CD4-positive, CD25-positive, alpha-beta regulatory T cell (primary cell): Measurements from ENCODE around the gene RALGAPB. TPM values are rescaled to one million over a fixed set of nuclear protein-coding genes. Genes with fewer than 3 reads are reported as not detected.

ENCODE experiments used
- ATAC-seq, 2 donors: fragments of 150-1000 bp; cut with Tn5 transposase; one replicate each; pipeline ENCODE4 v1.10.0; 2021; ENCODE audit warnings: low read depth in 2 of 2, moderate number of reproducible peaks in 2 of 2, moderate library complexity in 1 of 2
- DNase-seq, 3 donors: peaks; one replicate each; pipeline versions ENCODE4 v3.0.0 to v3.0.0-alpha.2; 2012 to 2022; ENCODE audit warnings: mixed read lengths in 1 of 3
- H3K27ac ChIP-seq: one replicate; pipeline ENCODE4 v1.7.0; 2013; ENCODE audit warnings: mild to moderate bottlenecking, low read length; ENCODE audit not compliant: insufficient read depth, poor library complexity, severe bottlenecking
- H3K27me3 ChIP-seq: one replicate; pipeline ENCODE4 v1.7.0; 2013; ENCODE audit warnings: low read length; ENCODE audit not compliant: control insufficient read depth, insufficient read depth
- H3K36me3 ChIP-seq: one replicate; pipeline ENCODE4 v1.7.0; 2013; ENCODE audit warnings: mild to moderate bottlenecking, low read length, moderate library complexity; ENCODE audit not compliant: control insufficient read depth, insufficient read depth
- H3K4me1 ChIP-seq: 2 replicates; pipeline ENCODE4 v1.7.0; 2013; ENCODE audit warnings: mild to moderate bottlenecking, low read length; ENCODE audit not compliant: insufficient read depth, control insufficient read depth, poor library complexity, severe bottlenecking
- H3K4me3 ChIP-seq: one replicate; pipeline ENCODE4 v1.7.0; 2013; ENCODE audit warnings: low read depth, mild to moderate bottlenecking, low read length, moderate library complexity
- H3K9me3 ChIP-seq, 2 experiments: 1 replicate in 1 of 2; 2 replicates in 1 of 2; pipeline ENCODE4 v1.7.0; 2013; ENCODE audit warnings: low read length in 2 of 2, mild to moderate bottlenecking in 1 of 2, moderate library complexity in 1 of 2; ENCODE audit not compliant: control insufficient read depth in 2 of 2
- H3K27ac Mint-ChIP-seq, 3 donors: one replicate each; pipeline ENCODE4 v1.8.0; 2020 to 2022; ENCODE audit warnings: mild to moderate bottlenecking in 3 of 3, mixed read lengths in 3 of 3, moderate library complexity in 2 of 3
- H3K27me3 Mint-ChIP-seq: one replicate; pipeline ENCODE4 v1.8.0; 2022; ENCODE audit warnings: mild to moderate bottlenecking, mixed read lengths
- H3K36me3 Mint-ChIP-seq: one replicate; pipeline ENCODE4 v1.8.0; 2020; ENCODE audit warnings: mixed read lengths
- H3K4me1 Mint-ChIP-seq, 4 donors: one replicate each; pipeline ENCODE4 v1.8.0; 2020 to 2022; ENCODE audit warnings: mixed read lengths in 4 of 4, mild to moderate bottlenecking in 1 of 4
- H3K4me3 Mint-ChIP-seq, 4 donors: one replicate each; pipeline ENCODE4 v1.8.0; 2020 to 2022; ENCODE audit warnings: mild to moderate bottlenecking in 4 of 4, mixed read lengths in 4 of 4, moderate library complexity in 3 of 4
- H3K9me3 Mint-ChIP-seq, 7 donors: one replicate each; pipeline ENCODE4 v1.8.0; 2020 to 2022; ENCODE audit warnings: mixed read lengths in 7 of 7, mild to moderate bottlenecking in 3 of 7, moderate library complexity in 2 of 7
- polyA plus RNA-seq, 4 donors: library from polyadenylated mRNA; unstranded; fragments of 300-500 nt; fragmentation: Illumina TruSeq; gene quantifications; one replicate each; pipeline ENCODE4 v1.2.3, GENCODE V29; 2021
- total RNA-seq: library from RNA; stranded (reverse); gene quantifications from one replicate; pipeline ENCODE4 v1.2.3, GENCODE V29; 2022

The RALGAPB gene
- total and polyA plus RNA-seq, 5 donors from 2014 or later: 10.7 to 59.1 (median 11.1) TPM

- H3K27ac Mint-ChIP-seq: no peak overlapping the region
- H3K4me1 Mint-ChIP-seq: peaks cover 2 to 20% (median 12%) of the 10 kb centered on the region in 4 donors
- Histone ChIP-seq H3K36me3 (peaks cover 77% of the 10 kb centered on the region), H3K9me3 (no peaks in the 10 kb centered on the region), H3K27me3 (no peaks in the 10 kb centered on the region), H3K4me3 (no peak overlapping the region), H3K27ac (no peak overlapping the region), H3K4me1 (no peaks in the 10 kb centered on the region)
- ATAC-seq (no peak), DNase-seq (no peak)
- no peaks in the 10 kb centered on the region for H3K27me3 Mint-ChIP-seq
- H3K36me3 Mint-ChIP-seq: peaks cover 55% of the 10 kb centered on the region
- H3K4me3 Mint-ChIP-seq: no peak overlapping the region
- no peaks in the 10 kb centered on the region for H3K9me3 Mint-ChIP-seq
Measured at GRCh38 chr20:38520261-38520660, 47.6 kb downstream of the RALGAPB start.

DNA sequence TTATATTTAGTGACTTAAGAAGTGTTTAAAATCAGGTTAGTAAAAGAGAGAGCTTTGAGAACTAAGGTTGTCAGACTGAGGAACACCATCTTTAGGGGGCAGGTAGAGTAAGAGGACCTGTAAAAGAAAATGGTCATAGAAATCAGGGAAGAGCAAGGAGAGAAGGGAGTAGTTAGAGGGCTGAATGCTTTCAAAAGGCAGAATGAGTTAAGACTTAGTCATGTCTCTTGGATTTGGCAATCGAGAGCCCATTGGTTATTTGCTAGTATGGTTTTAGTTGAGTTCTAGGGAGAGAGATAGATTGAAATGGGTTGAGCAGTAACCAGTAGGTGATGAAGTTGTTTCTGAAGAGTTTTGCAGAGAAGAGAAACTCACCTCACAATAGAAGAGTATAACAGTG, 51.1 kb downstream of the RALGAPB start:
- Histone ChIP-seq H3K9me3 (no peaks in the 10 kb centered on the region), H3K27ac (no peak overlapping the region), H3K27me3 (no peaks in the 10 kb centered on the region), H3K36me3 (peaks cover 80% of the 10 kb centered on the region), H3K4me3 (no peak overlapping the region), H3K4me1 (no peaks in the 10 kb centered on the region)
- Mint-ChIP-seq H3K4me3 (no peak overlapping the region), H3K36me3 (peaks cover 54% of the 10 kb centered on the region), H3K27me3 (no peaks in the 10 kb centered on the region), H3K27ac (peak overlapping the region in 1 of 3 donors; percentile 67), H3K4me1 (peaks cover 0 to 21% (median 13%) of the 10 kb centered on the region in 4 donors), H3K9me3 (no peaks in the 10 kb centered on the region)
- DNase-seq (no peak), ATAC-seq (no peak)

DNA sequence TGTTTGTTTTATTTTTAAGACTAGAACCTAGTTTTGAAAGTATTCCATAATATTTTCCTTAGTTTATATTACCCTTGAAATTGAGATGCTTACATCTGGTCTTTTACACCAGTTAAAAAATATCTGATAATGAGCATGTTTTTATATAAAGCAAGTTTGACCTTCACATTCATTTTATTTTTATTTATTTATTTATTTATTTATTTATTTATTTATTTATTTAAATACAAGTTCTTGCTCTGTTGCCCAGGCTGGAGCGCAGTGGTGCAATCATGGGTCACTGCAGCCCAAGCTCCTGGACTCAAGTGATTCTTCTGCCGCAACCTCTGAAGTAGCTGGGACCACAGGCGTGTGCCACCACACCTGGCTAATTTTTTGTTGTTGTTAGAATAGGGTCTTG, 55.5 kb downstream of the RALGAPB start:
- Mint-ChIP-seq H3K27me3 (no peaks in the 10 kb centered on the region), H3K36me3 (peaks cover 52% of the 10 kb centered on the region), H3K27ac (no peak overlapping the region), H3K9me3 (no peaks in the 10 kb centered on the region), H3K4me1 (peaks cover 0 to 21% (median 10%) of the 10 kb centered on the region in 4 donors), H3K4me3 (no peak overlapping the region)
- DNase-seq (no peak), ATAC-seq (no peak)
- no peak overlapping the region for H3K27ac ChIP-seq
- H3K9me3 ChIP-seq: no peaks in the 10 kb centered on the region
- no peaks in the 10 kb centered on the region for H3K4me1 ChIP-seq
- H3K36me3 ChIP-seq: peaks cover 79% of the 10 kb centered on the region
- H3K27me3 ChIP-seq: no peaks in the 10 kb centered on the region
- H3K4me3 ChIP-seq: no peak overlapping the region

DNA sequence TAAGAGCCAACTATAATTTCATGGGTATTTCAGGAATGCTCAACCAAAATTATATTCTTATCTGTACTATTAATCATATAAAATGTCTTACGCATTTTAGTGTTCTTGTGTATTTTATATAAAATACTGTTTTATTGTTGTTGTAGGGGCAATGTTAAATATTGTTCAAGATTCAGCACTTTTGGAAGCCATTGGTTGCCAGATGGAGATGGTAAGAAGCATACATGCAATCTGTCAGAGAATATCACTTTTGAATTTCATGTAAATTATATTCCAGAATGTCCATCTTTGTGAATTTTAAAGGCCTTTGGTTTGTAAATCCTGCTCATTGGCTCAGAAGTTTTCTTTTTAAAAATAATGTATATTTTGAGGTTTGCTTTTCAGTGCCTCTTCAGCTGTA, 58.4 kb downstream of the RALGAPB start:
- Histone ChIP-seq H3K4me1 (no peaks in the 10 kb centered on the region), H3K27ac (no peak overlapping the region), H3K27me3 (no peaks in the 10 kb centered on the region), H3K36me3 (peaks cover 77% of the 10 kb centered on the region), H3K4me3 (no peak overlapping the region), H3K9me3 (no peaks in the 10 kb centered on the region)
- no peak for DNase-seq
- no peak for ATAC-seq
- Mint-ChIP-seq H3K36me3 (peaks cover 44% of the 10 kb centered on the region), H3K4me1 (peaks cover 0 to 10% (median 7%) of the 10 kb centered on the region in 4 donors), H3K9me3 (no peaks in the 10 kb centered on the region), H3K27me3 (no peaks in the 10 kb centered on the region), H3K4me3 (no peak overlapping the region), H3K27ac (no peak overlapping the region)

DNA sequence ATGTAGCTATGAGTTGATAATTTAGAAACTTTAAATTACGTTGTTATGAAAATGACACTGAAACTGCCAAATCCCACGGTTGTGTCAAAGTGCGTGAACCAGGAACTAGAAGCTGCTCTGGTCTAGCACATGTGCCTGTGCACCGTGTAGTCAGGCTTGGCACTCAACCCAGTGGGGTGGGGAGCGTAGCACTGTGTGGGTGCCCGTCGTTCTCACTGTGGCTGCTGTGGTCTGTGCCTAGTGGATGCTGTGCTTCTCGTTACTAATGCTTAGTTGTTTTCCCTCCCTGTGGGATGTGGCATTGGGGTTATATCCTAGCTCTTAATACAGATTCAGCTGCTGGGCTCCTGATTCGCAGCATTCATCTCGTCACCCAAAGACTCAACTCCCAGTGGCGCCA, 62.1 kb downstream of the RALGAPB start:
- H3K36me3 ChIP-seq: peaks cover 81% of the 10 kb centered on the region
- no peak overlapping the region for H3K4me3 Mint-ChIP-seq
- no peaks in the 10 kb centered on the region for H3K27me3 Mint-ChIP-seq
- H3K4me3 ChIP-seq: no peak overlapping the region
- H3K9me3 ChIP-seq: no peaks in the 10 kb centered on the region
- H3K27ac Mint-ChIP-seq: no peak overlapping the region
- H3K4me1 ChIP-seq: no peaks in the 10 kb centered on the region
- peaks cover 0 to 16% (median 4%) of the 10 kb centered on the region in 4 donors for H3K4me1 Mint-ChIP-seq
- H3K36me3 Mint-ChIP-seq: peaks cover 61% of the 10 kb centered on the region
- no peak for DNase-seq
- peaks cover 0 to 2% (median 0%) of the 10 kb centered on the region in 7 donors for H3K9me3 Mint-ChIP-seq
- H3K27ac ChIP-seq: no peak overlapping the region
- ATAC-seq: no peak
- no peaks in the 10 kb centered on the region for H3K27me3 ChIP-seq

GRCh38 chr20:38536310-38536709, 63.7 kb downstream of the RALGAPB start:
- Histone ChIP-seq H3K4me1 (no peaks in the 10 kb centered on the region), H3K36me3 (peaks cover 89% of the 10 kb centered on the region), H3K9me3 (no peaks in the 10 kb centered on the region), H3K27ac (no peak overlapping the region), H3K27me3 (no peaks in the 10 kb centered on the region), H3K4me3 (no peak overlapping the region)
- H3K27ac Mint-ChIP-seq: no peak overlapping the region
- H3K4me1 Mint-ChIP-seq: peaks cover 0 to 16% (median 4%) of the 10 kb centered on the region in 4 donors
- no peak overlapping the region for H3K4me3 Mint-ChIP-seq
- ATAC-seq (no peak), DNase-seq (no peak)
- H3K9me3 Mint-ChIP-seq: peaks cover 0 to 2% (median 0%) of the 10 kb centered on the region in 7 donors
- H3K36me3 Mint-ChIP-seq: peaks cover 65% of the 10 kb centered on the region
- no peaks in the 10 kb centered on the region for H3K27me3 Mint-ChIP-seq

- Mint-ChIP-seq H3K4me1 (peaks cover 0 to 16% (median 6%) of the 10 kb centered on the region in 4 donors), H3K27ac (no peak overlapping the region), H3K27me3 (no peaks in the 10 kb centered on the region), H3K9me3 (peaks cover 0 to 2% (median 0%) of the 10 kb centered on the region in 7 donors), H3K4me3 (no peak overlapping the region), H3K36me3 (peaks cover 68% of the 10 kb centered on the region)
- ATAC-seq (no peak), DNase-seq (no peak)
- Histone ChIP-seq H3K4me3 (no peak overlapping the region), H3K27me3 (no peaks in the 10 kb centered on the region), H3K4me1 (no peaks in the 10 kb centered on the region), H3K9me3 (no peaks in the 10 kb centered on the region), H3K27ac (no peak overlapping the region), H3K36me3 (peaks cover 90% of the 10 kb centered on the region)
Measured at GRCh38 chr20:38537176-38537575, 64.5 kb downstream of the RALGAPB start.

GRCh38 chr20:38538789-38539188, 66.1 kb downstream of the RALGAPB start:
- no peak overlapping the region for H3K27ac Mint-ChIP-seq
- H3K9me3 Mint-ChIP-seq: peaks cover 0 to 2% (median 0%) of the 10 kb centered on the region in 7 donors
- Histone ChIP-seq H3K4me1 (no peaks in the 10 kb centered on the region), H3K36me3 (peaks cover 88% of the 10 kb centered on the region), H3K9me3 (no peaks in the 10 kb centered on the region), H3K4me3 (no peak overlapping the region), H3K27me3 (no peaks in the 10 kb centered on the region), H3K27ac (no peak overlapping the region)
- H3K27me3 Mint-ChIP-seq: no peaks in the 10 kb centered on the region
- ATAC-seq: no peak
- peaks cover 0 to 11% (median 3%) of the 10 kb centered on the region in 4 donors for H3K4me1 Mint-ChIP-seq
- H3K4me3 Mint-ChIP-seq: no peak overlapping the region
- DNase-seq: no peak
- H3K36me3 Mint-ChIP-seq: peaks cover 66% of the 10 kb centered on the region
